ENCODE results near the gene CCRL2. TPM values are rescaled to one million over a fixed set of nuclear protein-coding genes. Genes with fewer than 3 reads are reported as not detected.

CCRL2 gene
- total RNA-seq, 1 experiment from 2014 or later: not detected

DNA sequence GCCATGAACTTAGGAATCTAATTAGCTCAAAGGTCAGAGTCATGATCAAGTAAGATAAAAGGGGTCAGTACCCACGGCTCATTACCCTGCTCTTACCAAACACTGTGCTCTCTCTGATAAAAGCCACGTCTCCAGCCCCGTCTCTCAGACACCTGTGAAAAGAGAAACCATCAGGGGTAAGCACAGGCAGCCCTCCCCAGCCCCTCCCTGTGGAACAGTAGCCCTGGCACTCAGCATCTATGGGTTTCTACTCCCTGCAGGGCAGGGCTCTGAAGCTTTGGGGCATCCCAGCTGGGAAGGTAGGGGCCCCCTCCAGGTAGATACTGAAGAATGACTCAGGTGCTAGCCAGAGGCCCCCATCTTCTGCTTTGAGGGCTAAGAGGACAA, 47.1 kb downstream of the CCRL2 start:
- TF ChIP-seq, protein P1, sequence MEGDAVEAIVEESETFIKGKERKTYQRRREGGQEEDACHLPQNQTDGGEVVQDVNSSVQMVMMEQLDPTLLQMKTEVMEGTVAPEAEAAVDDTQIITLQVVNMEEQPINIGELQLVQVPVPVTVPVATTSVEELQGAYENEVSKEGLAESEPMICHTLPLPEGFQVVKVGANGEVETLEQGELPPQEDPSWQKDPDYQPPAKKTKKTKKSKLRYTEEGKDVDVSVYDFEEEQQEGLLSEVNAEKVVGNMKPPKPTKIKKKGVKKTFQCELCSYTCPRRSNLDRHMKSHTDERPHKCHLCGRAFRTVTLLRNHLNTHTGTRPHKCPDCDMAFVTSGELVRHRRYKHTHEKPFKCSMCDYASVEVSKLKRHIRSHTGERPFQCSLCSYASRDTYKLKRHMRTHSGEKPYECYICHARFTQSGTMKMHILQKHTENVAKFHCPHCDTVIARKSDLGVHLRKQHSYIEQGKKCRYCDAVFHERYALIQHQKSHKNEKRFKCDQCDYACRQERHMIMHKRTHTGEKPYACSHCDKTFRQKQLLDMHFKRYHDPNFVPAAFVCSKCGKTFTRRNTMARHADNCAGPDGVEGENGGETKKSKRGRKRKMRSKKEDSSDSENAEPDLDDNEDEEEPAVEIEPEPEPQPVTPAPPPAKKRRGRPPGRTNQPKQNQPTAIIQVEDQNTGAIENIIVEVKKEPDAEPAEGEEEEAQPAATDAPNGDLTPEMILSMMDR (conservative IDR thresholded peaks at IDR 0.05): no peak
- no peak overlapping the region for H3K4ac ChIP-seq (ENCODE audit: low read depth, low read length)
- no peak overlapping the region for H3T11ph ChIP-seq (ENCODE audit: low read length)
- H3K79me1 ChIP-seq (ENCODE audit: insufficient read depth, low read depth, low read length, poor library complexity, severe bottlenecking): no peaks in the 10 kb centered on the region
- no peak overlapping the region for H2BK15ac ChIP-seq (ENCODE audit: low read depth, low read length)
- H3K27me3 ChIP-seq (ENCODE audit: insufficient read depth, low read length): no peaks in the 10 kb centered on the region
- no peak overlapping the region for H2BK5ac ChIP-seq (ENCODE audit: insufficient read length, low read length)
- no peak overlapping the region for H2BK12ac ChIP-seq (ENCODE audit: insufficient read length, low read depth, low read length)
- no peak overlapping the region for H3K14ac ChIP-seq (ENCODE audit: insufficient read depth, low read length)
- no peak overlapping the region for H3K23ac ChIP-seq (ENCODE audit: insufficient read length, low read depth, low read length)
- H3K23me2 ChIP-seq (ENCODE audit: insufficient read length, low read depth, low read length, poor library complexity, severe bottlenecking): no peaks in the 10 kb centered on the region
- Mint-ChIP-seq H3K4me1 (no peaks in the 10 kb centered on the region), H3K4me3 (no peak overlapping the region), H3K27me3 (ENCODE audit: low read depth) (peaks cover 5% of the 10 kb centered on the region), H3K9me3 (no peaks in the 10 kb centered on the region), H3K36me3 (ENCODE audit: insufficient read depth in 1 of 3, low read depth in 3 of 3) (no peaks in the 10 kb centered on the region), H3K27ac (no peak overlapping the region; a peak in 1 of 7 replicates)
- H3K79me2 ChIP-seq (ENCODE audit: insufficient read depth, low read length): no peaks in the 10 kb centered on the region
- H3K18ac ChIP-seq (ENCODE audit: insufficient read length, low read depth, low read length): no peak overlapping the region
- H3K4me1 ChIP-seq (ENCODE audit: insufficient read depth, low read length): no peaks in the 10 kb centered on the region
- H4K91ac ChIP-seq (ENCODE audit: insufficient read length, low read depth, low read length): no peak overlapping the region
- H4K5ac ChIP-seq (ENCODE audit: insufficient read length, low read depth, low read length): no peak overlapping the region
- no peak overlapping the region for H2AFZ ChIP-seq (ENCODE audit: low read length)
- H4K8ac ChIP-seq (replicated peaks; ENCODE audit: insufficient read length, low read depth, low read length): no peak overlapping the region
- H2BK20ac ChIP-seq (ENCODE audit: low read depth, low read length, poor library complexity, severe bottlenecking): no peak overlapping the region
- no peak overlapping the region for H3K27ac ChIP-seq (ENCODE audit: insufficient read length, low read depth, low read length)
- no peak overlapping the region for H3K9ac ChIP-seq (ENCODE audit: extremely low read depth, insufficient read length, low read length)
- H2BK120ac ChIP-seq (ENCODE audit: low read depth, low read length, poor library complexity, severe bottlenecking): no peak overlapping the region
- no peaks in the 10 kb centered on the region for H3K9me3 ChIP-seq (ENCODE audit: control insufficient read depth, low read depth, low read length)
- no peak overlapping the region for H3K56ac ChIP-seq (ENCODE audit: insufficient read length, low read depth, low read length)
- no peak overlapping the region for H3K4me2 ChIP-seq (ENCODE audit: insufficient read depth, insufficient read length, low read length)
- WGBS (ENCODE audit: extremely low coverage, insufficient read length, low lambda C conversion rate): no CpG with 5 or more reads among the region's 3 CpGs
- no peak overlapping the region for H2AK5ac ChIP-seq (ENCODE audit: insufficient read length, low read length)
- no peak for DNase-seq
- H4K20me1 ChIP-seq (ENCODE audit: control insufficient read depth, insufficient read depth, insufficient read length): no peaks in the 10 kb centered on the region

Measured in H9 (cell line).